GM18909 (cell line): ENCODE results near the gene DNM2.
"Not testable (repeated sequence)": the region's sequence is repeated elsewhere in the genome, so short reads cannot be mapped to it uniquely, and the experiment has no call there.

ENCODE experiments used
- ATAC-seq: cut with Tn5 transposase; IDR thresholded peaks from one replicate; pipeline ENCODE4 v1.9.1; 2021; ENCODE audit warnings: mild to moderate bottlenecking; ENCODE audit not compliant: unreplicated experiment, poor library complexity

The DNM2 gene

GRCh38 chr19:10830370-10830769, 112.5 kb downstream of the DNM2 start:
- ATAC-seq = no peak

- no peak for ATAC-seq
Measured at GRCh38 chr19:10830931-10831779, 113.3 kb downstream of the DNM2 start.

GRCh38 chr19:10831987-10832938, 114.4 kb downstream of the DNM2 start:
- no peak for ATAC-seq

GRCh38 chr19:10832939-10833296, 115.0 kb downstream of the DNM2 start:
- no peak for ATAC-seq

GRCh38 chr19:10835089-10835753, 117.3 kb downstream of the DNM2 start:
- ATAC-seq = no peak

GRCh38 chr19:10835754-10836478, 118.0 kb downstream of the DNM2 start, which contains the start of gene TMED1:
Gene TMED1 (minus strand): TSS chr19:10836212. CDS start chr19:10836191, 21 bp downstream.
- ATAC-seq = peak; percentile 77

- no peak for ATAC-seq
Measured at GRCh38 chr19:10836479-10837330, 118.8 kb downstream of the DNM2 start.

GRCh38 chr19:10837649-10838048, 119.8 kb downstream of the DNM2 start:
- ATAC-seq = not testable (repeated sequence)

- ATAC-seq = no peak
Measured at GRCh38 chr19:10838377-10838776, 120.5 kb downstream of the DNM2 start.

GRCh38 chr19:10839114-10840050, 121.5 kb downstream of the DNM2 start:
- ATAC-seq = no peak

- no peak for ATAC-seq
Measured at GRCh38 chr19:10842788-10843187, 124.9 kb downstream of the DNM2 start.

GRCh38 chr19:10846500-10847202, 128.8 kb downstream of the DNM2 start:
- no peak for ATAC-seq

- ATAC-seq = no peak
Measured at GRCh38 chr19:10848230-10848856, 130.5 kb downstream of the DNM2 start, which contains the start of gene C19orf38. Gene C19orf38 (plus strand): TSS chr19:10848415. CDS start chr19:10848509, 94 bp downstream.

- ATAC-seq = no peak
Measured at GRCh38 chr19:10850631-10851030, 132.8 kb downstream of the DNM2 start.

GRCh38 chr19:10852098-10852800, 134.4 kb downstream of the DNM2 start:
- ATAC-seq = no peak

GRCh38 chr19:10852941-10853340, 135.1 kb downstream of the DNM2 start:
- no peak for ATAC-seq
